Testis (tissue), 3 donors: ENCODE data around the gene ALKBH1. TPM values are rescaled to one million over a fixed set of nuclear protein-coding genes. Genes with fewer than 3 reads are reported as not detected.

Experiments used
- DNase-seq: peaks from one replicate; pipeline ENCODE4 v3.0.0-alpha.2; 2019
- H3K27ac ChIP-seq, 2 donors: fragments of 200-600 bp; sonication (generic); one replicate each; pipeline ENCODE4 v1.5.1; 2019
- H3K27me3 ChIP-seq: fragments of 200-600 bp; sonication (generic); one replicate; pipeline ENCODE4 v1.5.1; 2019
- H3K36me3 ChIP-seq: fragments of 200-600 bp; sonication (generic); one replicate; pipeline ENCODE4 v1.5.1; 2017; ENCODE audit warnings: low read depth; ENCODE audit errors: missing control alignments
- H3K4me1 ChIP-seq: fragments of 200-600 bp; sonication (generic); one replicate; pipeline ENCODE4 v1.5.1; 2019
- H3K4me3 ChIP-seq, 2 donors: fragments of 200-600 bp; sonication (generic); one replicate each; pipeline ENCODE4 v1.5.1; 2017 to 2019
- H3K9me3 ChIP-seq: fragments of 200-600 bp; sonication (generic); one replicate; pipeline ENCODE4 v1.5.1; 2017
- POLR2A ChIP-seq: fragments of 450-650 bp; IDR thresholded peaks from one replicate; pipeline ENCODE4 v1.6.1; 2017; ENCODE audit warnings: antibody characterized with exemption, mild to moderate bottlenecking, moderate library complexity
- WGBS, 2 donors: methylation state at CpG; one replicate each; pipeline ENCODE4 v1.1.5; 2018; 5-methylcytosine and 5-hydroxymethylcytosine counted together
- intact Hi-C: fragments of 100-400 bp; cut with DNase I; formaldehyde crosslinking; loops from one replicate; pipeline ENCODE4 v1.15.1; 2023; ENCODE audit warnings: low total_unique reads
- polyA plus RNA-seq: library from polyadenylated mRNA; stranded (reverse); fragments of 350-450 nt; fragmentation: Illumina TruSeq; extraction: RNeasy Lipid Tissue Mini Kit (QIAGEN cat#74804); gene quantifications from one replicate; pipeline ENCODE4 v1.2.3, GENCODE V29; 2014; ENCODE audit warnings: low read depth, low replicate concordance; ENCODE audit not compliant: insufficient read depth
- total RNA-seq, 2 donors: library from RNA; depleted of rRNA; stranded (reverse); fragments of >200 nt; gene quantifications; one replicate each; pipeline ENCODE4 v1.2.3, GENCODE V29; 2016
- TF ChIP-seq, protein P1 (sequence below), 3 experiments: fragments of 450-650 bp in 2 of 3; fragments of 200-600 bp in 1 of 3; sonication (generic) in 1 of 3; IDR thresholded peaks; one replicate each; pipeline ENCODE4 v1.5.1; 2016 to 2019; ENCODE audit warnings: antibody characterized with exemption in 3 of 3, mild to moderate bottlenecking in 2 of 3, moderate library complexity in 1 of 3

ALKBH1 gene
- total and polyA plus RNA-seq, 3 donors from 2014 or later: 17.9 to 19.2 (median 18.4) TPM

DNA sequence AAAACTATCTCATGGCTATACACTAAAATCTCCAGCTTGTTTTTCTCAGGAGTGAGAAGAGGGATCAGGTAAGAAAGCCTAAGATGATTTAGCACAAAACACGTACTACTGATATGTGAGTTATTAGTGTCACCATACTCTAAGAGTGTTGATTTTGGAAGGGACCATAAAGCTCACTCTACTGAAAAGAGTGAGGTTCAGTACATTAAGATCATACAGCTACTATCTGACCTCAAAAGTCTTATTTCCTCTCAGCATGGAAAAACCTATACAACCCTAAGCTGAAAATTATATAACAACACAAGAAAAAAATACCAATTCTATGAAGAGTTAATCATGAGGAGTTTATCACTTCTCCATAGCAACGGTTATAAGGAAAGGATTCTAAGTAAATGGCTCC, 33.6 kb upstream of the ALKBH1 start:
- Histone ChIP-seq H3K27me3 (no peaks in the 10 kb centered on the region), H3K9me3 (no peaks in the 10 kb centered on the region), H3K4me1 (no peaks in the 10 kb centered on the region), H3K4me3 (no peak overlapping the region), H3K27ac (no peak overlapping the region), H3K36me3 (no peaks in the 10 kb centered on the region)
- intact Hi-C loops: no loop called here
- no peak for TF ChIP-seq POLR2A
- TF ChIP-seq, protein P1, sequence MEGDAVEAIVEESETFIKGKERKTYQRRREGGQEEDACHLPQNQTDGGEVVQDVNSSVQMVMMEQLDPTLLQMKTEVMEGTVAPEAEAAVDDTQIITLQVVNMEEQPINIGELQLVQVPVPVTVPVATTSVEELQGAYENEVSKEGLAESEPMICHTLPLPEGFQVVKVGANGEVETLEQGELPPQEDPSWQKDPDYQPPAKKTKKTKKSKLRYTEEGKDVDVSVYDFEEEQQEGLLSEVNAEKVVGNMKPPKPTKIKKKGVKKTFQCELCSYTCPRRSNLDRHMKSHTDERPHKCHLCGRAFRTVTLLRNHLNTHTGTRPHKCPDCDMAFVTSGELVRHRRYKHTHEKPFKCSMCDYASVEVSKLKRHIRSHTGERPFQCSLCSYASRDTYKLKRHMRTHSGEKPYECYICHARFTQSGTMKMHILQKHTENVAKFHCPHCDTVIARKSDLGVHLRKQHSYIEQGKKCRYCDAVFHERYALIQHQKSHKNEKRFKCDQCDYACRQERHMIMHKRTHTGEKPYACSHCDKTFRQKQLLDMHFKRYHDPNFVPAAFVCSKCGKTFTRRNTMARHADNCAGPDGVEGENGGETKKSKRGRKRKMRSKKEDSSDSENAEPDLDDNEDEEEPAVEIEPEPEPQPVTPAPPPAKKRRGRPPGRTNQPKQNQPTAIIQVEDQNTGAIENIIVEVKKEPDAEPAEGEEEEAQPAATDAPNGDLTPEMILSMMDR (IDR thresholded peaks at IDR 0.05): no peak
- WGBS, 2 donors: 78 to 82% methylated on average over 2 of the region's 2 CpGs
- no peak for DNase-seq

DNA sequence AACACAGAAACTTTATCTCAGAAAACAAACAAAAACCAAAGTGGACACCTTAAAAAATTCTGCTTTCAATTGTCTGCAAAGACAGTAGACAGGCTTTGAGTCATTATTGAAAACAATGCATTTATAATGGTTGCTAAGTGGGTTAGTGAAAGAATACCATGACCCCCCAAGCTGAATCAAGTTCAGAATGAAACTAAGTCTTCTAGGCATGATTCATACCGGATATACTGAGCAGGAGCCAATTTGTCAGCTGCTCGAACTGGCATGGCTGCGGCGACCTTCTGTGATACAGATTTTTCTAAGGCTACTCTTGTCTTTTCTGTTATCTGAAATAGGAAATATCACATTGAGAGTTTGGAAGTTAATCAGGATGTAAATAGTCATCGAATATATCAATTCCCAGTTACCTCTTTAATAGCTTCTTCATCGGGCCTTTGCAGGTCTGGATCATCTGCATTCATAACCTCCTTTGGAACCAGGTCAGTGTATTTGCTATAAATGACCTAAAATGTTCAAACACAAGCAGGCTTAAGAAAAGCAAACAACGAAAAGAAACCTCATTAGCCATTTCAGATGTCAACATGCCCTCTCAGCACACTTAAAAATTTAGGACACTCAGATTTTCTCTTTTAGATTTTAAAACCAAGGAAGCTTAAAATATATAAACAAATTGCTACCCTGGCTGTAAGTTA, 30.9 kb upstream of the ALKBH1 start:
- Histone ChIP-seq H3K9me3 (no peaks in the 10 kb centered on the region), H3K27ac (no peak overlapping the region), H3K4me1 (no peaks in the 10 kb centered on the region), H3K4me3 (no peak overlapping the region), H3K36me3 (no peaks in the 10 kb centered on the region), H3K27me3 (no peaks in the 10 kb centered on the region)
- TF ChIP-seq POLR2A: no peak
- TF ChIP-seq, protein P1 (IDR thresholded peaks at IDR 0.05): no peak
- intact Hi-C loops: no loop called here
- WGBS, 2 donors: 63 to 72% methylated on average over 7 of the region's 7 CpGs
- no peak for DNase-seq

- Histone ChIP-seq H3K4me1 (no peaks in the 10 kb centered on the region), H3K9me3 (no peaks in the 10 kb centered on the region), H3K36me3 (peaks cover 3% of the 10 kb centered on the region), H3K27me3 (no peaks in the 10 kb centered on the region), H3K27ac (no peak overlapping the region), H3K4me3 (no peak overlapping the region)
- no peak for TF ChIP-seq POLR2A
- TF ChIP-seq, protein P1 (IDR thresholded peaks at IDR 0.05): no peak
- no peak for DNase-seq
- intact Hi-C loops: no loop called here
- WGBS, 2 donors: 62 to 67% methylated on average over 3 of the region's 3 CpGs
These were observed 23.2 kb upstream of the ALKBH1 start for GRCh38 chr14:77730976-77731497.

DNA sequence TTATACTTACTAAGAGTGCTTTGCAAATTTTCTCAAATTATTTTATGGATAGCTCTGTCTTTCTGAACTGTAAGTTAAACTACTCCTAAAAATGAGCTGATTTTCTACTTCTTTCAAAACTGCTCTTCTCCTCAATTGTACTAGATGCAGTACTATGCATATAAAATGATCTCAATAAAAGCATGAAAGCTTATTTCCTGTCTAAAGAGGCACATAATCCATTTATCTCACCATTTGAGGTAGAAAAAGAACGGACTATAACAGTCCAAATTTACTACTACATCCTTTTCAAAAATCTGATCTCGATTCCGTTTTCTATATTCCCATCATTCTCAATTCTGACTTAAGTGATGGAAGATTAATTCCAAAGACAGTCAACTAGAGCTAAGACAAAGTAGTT, 14.5 kb upstream of the ALKBH1 start:
- 89 to 94% methylated on average over 3 of the region's 3 CpGs for WGBS, 2 donors
- intact Hi-C loops: no loop called here
- Histone ChIP-seq H3K9me3 (no peaks in the 10 kb centered on the region), H3K27ac (no peak overlapping the region), H3K4me3 (no peak overlapping the region), H3K27me3 (no peaks in the 10 kb centered on the region), H3K36me3 (no peaks in the 10 kb centered on the region), H3K4me1 (no peaks in the 10 kb centered on the region)
- no peak for DNase-seq
- TF ChIP-seq, protein P1 (IDR thresholded peaks at IDR 0.05): no peak
- no peak for TF ChIP-seq POLR2A

GRCh38 chr14:77721437-77721836, 13.6 kb upstream of the ALKBH1 start:
- WGBS, 2 donors: 94 to 95% methylated on average over 5 of the region's 5 CpGs
- no peak overlapping the region for H3K4me3 ChIP-seq
- TF ChIP-seq, protein P1 (IDR thresholded peaks at IDR 0.05): no peak
- TF ChIP-seq POLR2A: no peak
- intact Hi-C loops: no loop called here
- no peaks in the 10 kb centered on the region for H3K27me3 ChIP-seq
- no peaks in the 10 kb centered on the region for H3K9me3 ChIP-seq
- no peaks in the 10 kb centered on the region for H3K4me1 ChIP-seq
- DNase-seq: no peak
- no peaks in the 10 kb centered on the region for H3K36me3 ChIP-seq
- no peak overlapping the region for H3K27ac ChIP-seq
